Measurements from ENCODE around the gene DNAJB2. TPM values are rescaled to one million over a fixed set of nuclear protein-coding genes. Genes with fewer than 3 reads are reported as not detected.

DNAJB2 gene
- total RNA-seq, 6 experiments from 2014 or later = 32.6 to 52.1 (median 39.9) TPM

DNA sequence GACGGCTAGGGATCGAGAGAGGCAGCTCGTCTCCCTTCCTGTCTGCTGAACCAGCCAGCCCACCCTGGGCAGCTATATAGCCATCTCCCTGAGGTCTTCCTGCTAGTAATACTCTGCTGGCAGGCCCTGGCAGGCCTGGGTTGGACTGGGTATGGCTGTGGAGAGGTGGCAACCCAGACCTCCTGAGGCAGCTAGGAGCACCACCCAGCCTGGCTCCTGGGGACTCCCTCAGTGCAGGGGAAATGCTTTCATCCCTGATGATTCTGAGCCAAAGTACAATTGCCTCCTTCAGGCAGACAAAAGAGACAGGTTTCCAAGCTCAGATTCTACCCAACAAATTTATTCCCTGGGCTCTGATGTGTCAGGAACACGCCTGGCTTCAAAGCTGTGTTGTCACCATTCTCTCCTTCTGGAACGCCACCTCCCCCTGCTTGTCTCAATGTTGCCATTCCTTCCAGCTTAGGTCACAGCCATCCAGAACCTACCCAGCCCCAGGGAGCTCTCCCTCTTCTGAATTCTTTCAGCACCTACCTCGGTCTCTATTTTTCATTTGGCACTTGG lies 4.7 kb upstream of the DNAJB2 start:
- Histone ChIP-seq H3K9me3 (no peaks in the 10 kb centered on the region), H3K27ac (no peak overlapping the region), H3K4me3 (no peak overlapping the region), H3K36me3 (no peaks in the 10 kb centered on the region), H3K4me1 (peaks cover 0 to 21% (median 4%) of the 10 kb centered on the region in 4 donors), H3K27me3 (no peaks in the 10 kb centered on the region)
- ATAC-seq = no peak
- TF ChIP-seq, protein P1, sequence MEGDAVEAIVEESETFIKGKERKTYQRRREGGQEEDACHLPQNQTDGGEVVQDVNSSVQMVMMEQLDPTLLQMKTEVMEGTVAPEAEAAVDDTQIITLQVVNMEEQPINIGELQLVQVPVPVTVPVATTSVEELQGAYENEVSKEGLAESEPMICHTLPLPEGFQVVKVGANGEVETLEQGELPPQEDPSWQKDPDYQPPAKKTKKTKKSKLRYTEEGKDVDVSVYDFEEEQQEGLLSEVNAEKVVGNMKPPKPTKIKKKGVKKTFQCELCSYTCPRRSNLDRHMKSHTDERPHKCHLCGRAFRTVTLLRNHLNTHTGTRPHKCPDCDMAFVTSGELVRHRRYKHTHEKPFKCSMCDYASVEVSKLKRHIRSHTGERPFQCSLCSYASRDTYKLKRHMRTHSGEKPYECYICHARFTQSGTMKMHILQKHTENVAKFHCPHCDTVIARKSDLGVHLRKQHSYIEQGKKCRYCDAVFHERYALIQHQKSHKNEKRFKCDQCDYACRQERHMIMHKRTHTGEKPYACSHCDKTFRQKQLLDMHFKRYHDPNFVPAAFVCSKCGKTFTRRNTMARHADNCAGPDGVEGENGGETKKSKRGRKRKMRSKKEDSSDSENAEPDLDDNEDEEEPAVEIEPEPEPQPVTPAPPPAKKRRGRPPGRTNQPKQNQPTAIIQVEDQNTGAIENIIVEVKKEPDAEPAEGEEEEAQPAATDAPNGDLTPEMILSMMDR (IDR thresholded peaks at IDR 0.05) = no peak
- intact Hi-C loops (cut with DNase I) = no loop called here
- 33% methylated on average over 1 of the region's 6 CpGs for WGBS (ENCODE audit: insufficient coverage, low coverage, low lambda C conversion rate, missing lambda C conversion rate)
- DNase-seq = no peak

DNA sequence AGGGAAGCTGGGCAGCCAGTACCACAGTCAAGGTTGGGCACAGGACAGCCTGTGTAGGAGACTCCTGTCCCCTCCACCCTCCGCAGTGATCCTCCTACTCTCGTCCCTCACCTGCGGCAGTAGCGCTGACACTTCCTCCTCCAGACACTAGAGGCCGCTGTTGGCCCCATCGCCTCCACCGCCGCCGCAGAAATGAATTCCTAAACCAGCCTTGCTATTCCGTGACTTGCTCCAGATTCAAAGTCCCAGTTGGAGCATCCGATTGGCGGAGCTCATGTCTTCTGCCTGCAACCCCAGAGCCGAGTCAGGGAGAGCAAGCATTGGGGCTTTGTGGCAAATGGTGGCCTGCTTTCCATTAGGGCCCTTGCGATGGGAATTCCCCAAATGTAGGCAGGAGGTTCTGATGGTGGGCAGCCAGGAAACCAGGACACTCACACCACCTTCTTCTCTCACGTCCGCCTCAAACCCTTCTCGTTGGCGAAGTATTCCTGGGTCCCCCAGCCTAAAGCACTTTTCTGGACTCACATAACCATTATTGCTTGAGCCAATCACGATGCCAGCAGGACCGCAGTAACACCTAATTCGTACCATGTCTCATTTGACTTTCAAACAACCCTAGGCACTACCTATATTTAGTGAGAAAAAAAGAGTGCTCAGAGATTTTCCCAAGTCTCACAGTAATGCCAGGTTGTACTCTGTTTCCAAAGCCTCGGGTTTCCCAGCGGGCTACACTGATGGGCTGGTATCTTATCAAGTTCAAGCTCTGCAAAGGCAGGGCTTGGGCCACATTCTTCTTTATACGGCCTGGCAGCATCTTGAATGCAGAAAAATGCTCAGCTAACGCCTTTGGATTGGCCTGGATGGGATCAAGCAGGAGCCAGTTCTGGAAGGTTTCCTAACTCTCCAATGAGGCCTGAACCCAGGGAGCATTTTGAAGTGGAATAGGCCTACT lies 1.2 kb upstream of the DNAJB2 start:
- Histone ChIP-seq H3K27ac (peak overlapping the region; percentile 95 to 100 (median 99)), H3K4me3 (peak overlapping the region in 1 of 3 donors; percentile 28), H3K36me3 (peaks cover 0 to 23% (median 2%) of the 10 kb centered on the region in 4 donors), H3K27me3 (no peaks in the 10 kb centered on the region), H3K4me1 (peaks cover 0 to 15% (median 0%) of the 10 kb centered on the region in 4 donors), H3K9me3 (no peaks in the 10 kb centered on the region)
- no peak for TF ChIP-seq POLR2A (IDR thresholded peaks at IDR 0.05)
- TF ChIP-seq, protein P1 (IDR thresholded peaks at IDR 0.05) = peak; percentile 87 to 99 (median 98)
- WGBS (ENCODE audit: insufficient coverage, low coverage, low lambda C conversion rate, missing lambda C conversion rate) = 36% methylated on average over 19 of the region's 25 CpGs
- peak; percentile 74 to 85 (median 84) for DNase-seq
- ATAC-seq = peak; percentile 60 to 71 (median 68)
- intact Hi-C loops (cut with DNase I) = no loop called here

DNA sequence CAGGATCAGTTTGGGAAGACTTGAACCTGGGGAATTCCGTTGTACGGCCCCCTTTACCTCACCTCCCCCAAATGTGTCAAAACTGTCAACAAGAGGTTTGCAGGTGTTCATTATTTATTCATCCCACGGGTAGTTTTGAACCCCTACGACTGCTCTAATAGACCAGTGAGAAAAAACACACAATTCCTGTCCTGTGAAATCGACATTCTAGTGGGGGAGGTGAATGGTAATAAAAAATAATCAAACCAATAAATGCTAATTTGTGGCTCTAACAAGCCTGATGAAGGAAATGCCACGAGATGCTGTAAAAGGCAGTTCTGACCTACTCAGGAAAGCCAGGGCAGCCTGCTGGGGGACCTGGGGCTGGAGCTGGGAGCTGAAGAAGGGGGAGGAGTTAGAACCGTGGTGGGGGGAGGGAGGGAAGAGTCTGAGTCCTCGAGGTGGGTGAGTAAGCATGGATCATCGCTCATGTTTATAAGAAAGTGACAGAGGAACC lies 463 bp upstream of the DNAJB2 start:
- intact Hi-C loops (cut with DNase I) = no loop called here
- Histone ChIP-seq H3K4me3 (peak overlapping the region; percentile 48 to 93 (median 75)), H3K27ac (peak overlapping the region; percentile 95 to 100 (median 99)), H3K36me3 (peaks cover 0 to 28% (median 5%) of the 10 kb centered on the region in 4 donors), H3K4me1 (peaks cover 0 to 15% (median 0%) of the 10 kb centered on the region in 4 donors), H3K27me3 (no peaks in the 10 kb centered on the region), H3K9me3 (no peaks in the 10 kb centered on the region)
- DNase-seq = no peak
- peak in 2 of 4 donors; percentile 52 to 61 for ATAC-seq
- TF ChIP-seq POLR2A (IDR thresholded peaks at IDR 0.05) = no peak
- TF ChIP-seq, protein P1 (IDR thresholded peaks at IDR 0.05) = no peak
- 12% methylated on average over 8 of the region's 9 CpGs for WGBS (ENCODE audit: insufficient coverage, low coverage, low lambda C conversion rate, missing lambda C conversion rate)

DNA sequence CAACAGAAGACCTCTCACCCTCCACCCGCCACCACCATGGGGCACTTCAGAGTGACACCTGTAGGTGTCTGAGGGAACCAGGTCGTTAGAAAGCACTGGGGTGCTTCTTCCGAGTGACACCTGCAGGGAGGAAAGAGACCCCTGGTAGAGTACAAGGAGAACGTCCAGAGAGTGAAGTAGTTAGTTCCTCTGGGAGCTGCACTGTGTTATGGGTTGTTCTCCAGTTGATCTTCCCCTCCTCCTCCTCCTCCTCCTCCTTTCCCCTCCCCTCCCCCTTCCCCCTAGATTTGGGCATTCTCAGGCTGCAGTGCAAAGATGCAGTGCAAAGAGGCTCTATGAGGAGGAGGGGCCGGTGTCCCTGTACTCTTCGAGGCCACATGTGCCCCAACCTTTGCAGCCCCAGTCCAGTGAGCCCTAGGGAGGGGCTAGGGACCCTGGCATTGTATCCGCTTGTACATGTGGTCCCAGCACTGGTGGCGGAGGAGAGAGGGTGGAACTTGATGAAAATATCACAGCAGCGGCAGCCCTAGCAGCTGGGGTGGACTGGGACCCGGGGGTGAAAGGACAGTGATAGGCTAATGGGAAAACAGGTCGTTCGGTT lies 850 bp downstream of the DNAJB2 start:
- Histone ChIP-seq H3K27ac (peak overlapping the region; percentile 95 to 100 (median 99)), H3K9me3 (no peaks in the 10 kb centered on the region), H3K36me3 (peaks cover 0 to 40% (median 8%) of the 10 kb centered on the region in 4 donors), H3K4me3 (peak overlapping the region; percentile 48 to 93 (median 75)), H3K4me1 (peaks cover 0 to 15% (median 0%) of the 10 kb centered on the region in 4 donors), H3K27me3 (no peaks in the 10 kb centered on the region)
- DNase-seq (no peak), ATAC-seq (peak in 1 of 4 donors; percentile 1)
- TF ChIP-seq, protein P1 (IDR thresholded peaks at IDR 0.05) = peak in 1 of 4 donors; percentile 13
- no peak for TF ChIP-seq POLR2A (IDR thresholded peaks at IDR 0.05)
- 40% methylated on average over 9 of the region's 12 CpGs for WGBS (ENCODE audit: insufficient coverage, low coverage, low lambda C conversion rate, missing lambda C conversion rate)
- intact Hi-C loops (cut with DNase I) = no loop called here
